HCT116 (cell line): ENCODE measurements around the gene EIF2AK3. TPM values are rescaled to one million over a fixed set of nuclear protein-coding genes. Genes with fewer than 3 reads are reported as not detected.
"Not testable (repeated sequence)": the region's sequence is repeated elsewhere in the genome, so short reads cannot be mapped to it uniquely, and the experiment has no call there.

Experiments used
- ATAC-seq: fragments of 200-7000 bp; cut with Tn5 transposase; 2 replicates; pipeline ENCODE4 v1.9.1; 2020; ENCODE audit warnings: mild to moderate bottlenecking, moderate library complexity
- BruUV-seq: library from RNA; stranded (reverse); fragments of 400-500 nt; replicated peaks from 2 replicates; lab custom pipeline; 2021; lab: Mats Ljungman, UMichigan
- CTCF ChIA-PET: fragments of 300-600 bp; sonication (Branson Sonifier 250); formaldehyde crosslinking; loops from one replicate; lab custom pipeline; 2021; ENCODE audit warnings: antibody characterized with exemption; lab: Charles Lee
- POLR2A ChIA-PET: fragments of 300-600, 350-600 bp; sonication (Branson Sonifier 250); formaldehyde crosslinking; loops from one replicate; lab custom pipeline; 2021; ENCODE audit warnings: antibody characterized with exemption; lab: Charles Lee
- RAD21 ChIA-PET, 2 experiments: fragments of 300-600 bp; sonication (Branson Sonifier 250); formaldehyde crosslinking; loops; one replicate each; lab custom pipeline; 2023; ENCODE audit warnings: low total read pairs in 2 of 2; ENCODE audit not compliant: uncharacterized antibody in 2 of 2, unreplicated experiment in 2 of 2, low non-redundant PET in 1 of 2; lab: Charles Lee
- DNase-seq: peaks from one replicate; pipeline ENCODE4 v3.0.0-alpha.2; 2010; ENCODE audit warnings: low read depth, low spot score
- H2AFZ ChIP-seq: fragments of 200-600 bp; shearing (Covaris generic), sonication (generic); 2 replicates; pipeline ENCODE4 v1.6.1; 2017; ENCODE audit warnings: low read depth, mixed run types, mixed read lengths, antibody characterized with exemption, low read length; ENCODE audit not compliant: poor library complexity, severe bottlenecking
- H3K27ac ChIP-seq: 2 replicates; pipeline ENCODE4 v1.5.1; 2012; ENCODE audit warnings: low read depth, low read length
- H3K27me3 ChIP-seq: fragments of 200-600 bp; sonication (generic); 2 replicates; pipeline ENCODE4 v1.6.1; 2016; ENCODE audit warnings: mixed run types, low read length, mixed read lengths; ENCODE audit not compliant: insufficient read depth
- H3K36me3 ChIP-seq, 2 experiments: fragments of 200-500 bp in 1 of 2; fragments of 200-600 bp in 1 of 2; sonication (Bioruptor generic) in 1 of 2; sonication (generic) in 1 of 2; 2 replicates each; pipeline versions ENCODE4 v1.5.1 to v1.6.1; 2014 to 2016; ENCODE audit warnings: low read length in 2 of 2, inconsistent platforms in 1 of 2, mixed read lengths in 1 of 2, mixed run types in 1 of 2; ENCODE audit not compliant: insufficient read depth in 2 of 2, control insufficient read depth in 1 of 2
- H3K4me1 ChIP-seq, 2 experiments: fragments of 200-600 bp in 1 of 2; sonication (generic) in 1 of 2; 2 replicates each; pipeline versions ENCODE4 v1.5.1 to v1.6.1; 2012 to 2017; ENCODE audit warnings: low read length in 2 of 2, inconsistent platforms in 1 of 2, mild to moderate bottlenecking in 1 of 2, mixed read lengths in 1 of 2, mixed run types in 1 of 2, moderate library complexity in 1 of 2; ENCODE audit not compliant: insufficient read depth in 2 of 2, control insufficient read depth in 1 of 2
- H3K4me2 ChIP-seq: fragments of 200-600 bp; sonication (generic); 2 replicates; pipeline ENCODE4 v1.6.1; 2017; ENCODE audit warnings: mixed run types, low read length, mixed read lengths
- H3K4me3 ChIP-seq, 2 experiments: fragments of 200-600 bp in 1 of 2; sonication (generic) in 1 of 2; replicated peaks in 1 of 2; 2 replicates each; pipeline ENCODE4 v1.5.1; 2011 to 2016; ENCODE audit warnings: low read length in 2 of 2, control low read depth in 1 of 2, low read depth in 1 of 2, mild to moderate bottlenecking in 1 of 2, mixed read lengths in 1 of 2, mixed run types in 1 of 2
- H3K79me2 ChIP-seq: fragments of 200-600 bp; sonication (generic); 2 replicates; pipeline ENCODE4 v1.6.1; 2017; ENCODE audit warnings: mild to moderate bottlenecking, mixed run types, low read length, moderate library complexity, mixed read lengths; ENCODE audit not compliant: insufficient read depth
- H3K9ac ChIP-seq: fragments of 200-600 bp; sonication (generic); 2 replicates; pipeline ENCODE4 v1.6.1; 2016; ENCODE audit warnings: low read length, mixed read lengths
- H3K9me2 ChIP-seq: fragments of 200-600 bp; sonication (generic), shearing (Covaris generic); 2 replicates; pipeline ENCODE4 v1.6.1; 2017; ENCODE audit warnings: mixed run types, mild to moderate bottlenecking, moderate library complexity; ENCODE audit not compliant: insufficient read depth
- H3K9me3 ChIP-seq, 2 experiments: fragments of 200-500 bp in 1 of 2; fragments of 200-600 bp in 1 of 2; sonication (Bioruptor generic) in 1 of 2; sonication (generic) in 1 of 2; 2 replicates each; pipeline ENCODE4 v1.6.1; 2014 to 2017; ENCODE audit warnings: low read length in 2 of 2, mixed read lengths in 2 of 2, inconsistent platforms in 1 of 2, low read depth in 1 of 2, mild to moderate bottlenecking in 1 of 2, mixed run types in 1 of 2, moderate library complexity in 1 of 2; ENCODE audit not compliant: control insufficient read depth in 1 of 2, insufficient read depth in 1 of 2
- H4K20me1 ChIP-seq: fragments of 200-600 bp; sonication (generic), shearing (Covaris generic); 2 replicates; pipeline ENCODE4 v1.6.1; 2017; ENCODE audit warnings: mixed run types, mild to moderate bottlenecking, moderate library complexity; ENCODE audit not compliant: insufficient read depth
- ZNF274 ChIP-seq: fragments of 200-500 bp; sonication (Bioruptor generic); IDR thresholded peaks from 2 replicates; pipeline ENCODE4 v1.6.1; 2014; ENCODE audit warnings: mild to moderate bottlenecking, low read depth, low read length, inconsistent platforms
- intact Hi-C: fragments of 100-400 bp; cut with micrococcal nuclease; formaldehyde crosslinking; loops from 2 replicates; pipeline ENCODE4 v1.10.0; 2022
- total RNA-seq: library from RNA; stranded (reverse); gene quantifications from one replicate; pipeline ENCODE4 v1.2.1, GENCODE V29; 2021; ENCODE audit not compliant: unreplicated experiment

The EIF2AK3 gene
- total RNA-seq, 1 experiment from 2014 or later = 8.9 TPM

DNA sequence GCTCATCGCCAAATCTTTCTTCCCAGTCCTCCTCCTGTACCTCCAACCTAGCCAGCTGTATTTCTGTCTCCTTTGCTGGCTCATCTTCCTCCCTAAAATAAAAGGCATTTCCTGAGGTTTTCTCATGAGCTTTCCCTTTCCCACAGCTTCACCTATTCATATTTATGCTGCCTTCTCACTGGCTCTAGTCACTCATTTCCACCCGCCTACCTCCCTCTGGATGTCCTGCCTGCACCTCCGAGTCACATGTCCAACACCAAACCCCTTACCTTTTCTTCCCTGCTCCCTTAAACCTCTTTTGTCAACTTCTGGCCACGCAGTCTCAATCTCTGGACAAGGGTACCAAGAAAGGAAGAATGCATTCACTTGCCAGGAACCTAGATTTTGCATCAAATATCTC is 2.8 kb downstream of the EIF2AK3 start:
- intact Hi-C loops = no loop called here
- RAD21 ChIA-PET = no interaction called here
- Histone ChIP-seq H3K27me3 (no peaks in the 10 kb centered on the region), H3K79me2 (peaks cover 24% of the 10 kb centered on the region), H4K20me1 (no peaks in the 10 kb centered on the region), H3K9me3 (no peaks in the 10 kb centered on the region), H3K9me2 (no peaks in the 10 kb centered on the region), H3K36me3 (no peaks in the 10 kb centered on the region), H2AFZ (no peak overlapping the region), H3K4me3 (no peak overlapping the region), H3K9ac (no peak overlapping the region), H3K4me2 (no peak overlapping the region), H3K27ac (no peak overlapping the region), H3K4me1 (peaks cover 11 to 20% of the 10 kb centered on the region in 2 experiments)
- no peak for TF ChIP-seq ZNF274
- BruUV-seq = no TSS peak
- CTCF ChIA-PET = no interaction called here
- DNase-seq (no peak), ATAC-seq (no peak)
- POLR2A ChIA-PET = no interaction called here

- ATAC-seq, CTCF ChIA-PET, H3K27ac ChIP-seq: not testable (repeated sequence)
Measured at GRCh38 chr2:88623831-88624465, 3.3 kb downstream of the EIF2AK3 start.

More at GRCh38 chr2:88623831-88624465, 3.3 kb downstream of the EIF2AK3 start:
- POLR2A ChIA-PET, H3K4me3 ChIP-seq, DNase-seq, H3K9ac ChIP-seq, RAD21 ChIA-PET, H3K36me3 ChIP-seq, H3K4me2 ChIP-seq, H3K9me3 ChIP-seq, BruUV-seq, H3K9me2 ChIP-seq, H3K27me3 ChIP-seq, H4K20me1 ChIP-seq, H2AFZ ChIP-seq: not testable (repeated sequence)
- H3K79me2 ChIP-seq = peaks cover 24% of the 10 kb centered on the region
- intact Hi-C loops = loop anchor here (1.0 kb wide), 1 partner anchor 14 kb away; no protein-coding TSS in a partner anchor
- peaks cover 11 to 19% of the 10 kb centered on the region in 2 experiments for H3K4me1 ChIP-seq
